Measurements from ENCODE around the gene MATN4.

- TF ChIP-seq SUZ12 (IDR thresholded peaks at IDR 0.05; ENCODE audit: extremely low read depth, insufficient read depth, insufficient read length): no peak
- no peak for TF ChIP-seq YY1 (IDR thresholded peaks at IDR 0.05; ENCODE audit: insufficient read depth, insufficient read length)
- TF ChIP-seq ZNF274 (IDR thresholded peaks at IDR 0.05; ENCODE audit: low read depth, low read length): no peak
Measured at GRCh38 chr20:45323731-45324130, 15.6 kb upstream of the MATN4 start.

Measured in NT2/D1 (cell line).